SU-DHL-6 (cell line): ENCODE results near the gene B4GALNT4.
"Not testable (repeated sequence)": the region's sequence is repeated elsewhere in the genome, so short reads cannot be mapped to it uniquely, and the experiment has no call there.

Experiments
- H2AFZ ChIP-seq: fragments of 200-600 bp; sonication (generic); 2 replicates; pipeline ENCODE4 v1.6.1; 2014; ENCODE audit warnings: low read depth, mild to moderate bottlenecking, moderate library complexity, mixed read lengths, antibody characterized with exemption, low read length; ENCODE audit not compliant: severe bottlenecking
- H3F3A ChIP-seq: fragments of 200-600 bp; shearing (Covaris generic); 2 replicates; pipeline ENCODE4 v1.6.0; 2016; ENCODE audit warnings: antibody characterized with exemption, mild to moderate bottlenecking; ENCODE audit not compliant: insufficient read depth
- H3K27ac ChIP-seq: fragments of 200-600 bp; sonication (generic); 2 replicates; pipeline ENCODE4 v1.5.1; 2016; ENCODE audit warnings: low read depth, mild to moderate bottlenecking, low read length, moderate library complexity, mixed read lengths
- H3K27me3 ChIP-seq: fragments of 200-600 bp; sonication (generic), shearing (Covaris generic); 2 replicates; pipeline ENCODE4 v1.6.0; 2014; ENCODE audit warnings: mild to moderate bottlenecking, low read length
- H3K36me3 ChIP-seq: fragments of 200-600 bp; sonication (generic); 2 replicates; pipeline ENCODE4 v1.6.1; 2014; ENCODE audit warnings: mild to moderate bottlenecking, low read length, mixed read lengths
- H3K4me2 ChIP-seq: fragments of 300-600, 200-600 bp; shearing (Covaris generic), sonication (generic); 2 replicates; pipeline ENCODE4 v1.6.0; 2014; ENCODE audit warnings: low read length, low read depth, mild to moderate bottlenecking; ENCODE audit not compliant: poor library complexity, severe bottlenecking
- H3K4me3 ChIP-seq: fragments of 200-600 bp; sonication (generic); 2 replicates; pipeline ENCODE4 v1.5.1; 2014; ENCODE audit warnings: antibody characterized with exemption, low read length, mild to moderate bottlenecking, mixed read lengths; ENCODE audit not compliant: insufficient read depth, poor library complexity, severe bottlenecking
- H3K79me2 ChIP-seq: fragments of 200-600 bp; sonication (generic); 2 replicates; pipeline ENCODE4 v1.6.1; 2014; ENCODE audit warnings: mild to moderate bottlenecking, low read length, moderate library complexity; ENCODE audit not compliant: insufficient read depth
- H3K9ac ChIP-seq: fragments of 200-600 bp; sonication (generic); 2 replicates; pipeline ENCODE4 v1.7.0; 2014; ENCODE audit warnings: mild to moderate bottlenecking, low read length
- H3K9me2 ChIP-seq: fragments of 200-600 bp; sonication (generic); replicated peaks from 2 replicates; pipeline ENCODE4 v1.6.1; 2014; ENCODE audit warnings: low read length; ENCODE audit not compliant: insufficient read depth
- H3K9me3 ChIP-seq: fragments of 200-600 bp; sonication (generic); 2 replicates; pipeline ENCODE4 v1.6.1; 2014; ENCODE audit warnings: low read length, mixed read lengths; ENCODE audit not compliant: insufficient read depth
- H4K20me1 ChIP-seq: fragments of 200-600 bp; sonication (generic); 2 replicates; pipeline ENCODE4 v1.6.1; 2014; ENCODE audit warnings: low read depth, mild to moderate bottlenecking, antibody characterized with exemption, low read length, moderate library complexity, mixed read lengths
- EZH2phosphoT487 ChIP-seq: fragments of 200-600 bp; sonication (generic), shearing (Covaris generic); conservative IDR thresholded peaks from 2 replicates; pipeline ENCODE4 v1.6.1; 2018; ENCODE audit warnings: mild to moderate bottlenecking, antibody characterized with exemption, low read length, moderate library complexity, mixed read lengths
- TF ChIP-seq, protein P1 (sequence below): fragments of 200-600 bp; sonication (generic); IDR thresholded peaks from one replicate; pipeline ENCODE4 v1.5.1; 2017; ENCODE audit warnings: antibody characterized with exemption, mild to moderate bottlenecking, low read length, moderate library complexity; ENCODE audit not compliant: insufficient read depth, poor library complexity, severe bottlenecking

The B4GALNT4 gene

GRCh38 chr11:327581-327923 lies 41.7 kb upstream of the B4GALNT4 start:
- H2AFZ ChIP-seq, result peak overlapping the region; percentile 60
- H3F3A ChIP-seq, result peaks cover 25% of the 10 kb centered on the region
- H3K27me3 ChIP-seq, result no peaks in the 10 kb centered on the region
- peak overlapping the region; percentile 43 for H3K4me2 ChIP-seq
- peak overlapping the region; percentile 84 for H3K27ac ChIP-seq
- H3K9me3 ChIP-seq, result no peaks in the 10 kb centered on the region
- H4K20me1 ChIP-seq, result no peaks in the 10 kb centered on the region
- H3K9ac ChIP-seq, result peak overlapping the region; percentile 51
- H3K4me3 ChIP-seq, result no peak overlapping the region
- no peaks in the 10 kb centered on the region for H3K79me2 ChIP-seq
- no peak for TF ChIP-seq EZH2phosphoT487
- TF ChIP-seq, protein P1, sequence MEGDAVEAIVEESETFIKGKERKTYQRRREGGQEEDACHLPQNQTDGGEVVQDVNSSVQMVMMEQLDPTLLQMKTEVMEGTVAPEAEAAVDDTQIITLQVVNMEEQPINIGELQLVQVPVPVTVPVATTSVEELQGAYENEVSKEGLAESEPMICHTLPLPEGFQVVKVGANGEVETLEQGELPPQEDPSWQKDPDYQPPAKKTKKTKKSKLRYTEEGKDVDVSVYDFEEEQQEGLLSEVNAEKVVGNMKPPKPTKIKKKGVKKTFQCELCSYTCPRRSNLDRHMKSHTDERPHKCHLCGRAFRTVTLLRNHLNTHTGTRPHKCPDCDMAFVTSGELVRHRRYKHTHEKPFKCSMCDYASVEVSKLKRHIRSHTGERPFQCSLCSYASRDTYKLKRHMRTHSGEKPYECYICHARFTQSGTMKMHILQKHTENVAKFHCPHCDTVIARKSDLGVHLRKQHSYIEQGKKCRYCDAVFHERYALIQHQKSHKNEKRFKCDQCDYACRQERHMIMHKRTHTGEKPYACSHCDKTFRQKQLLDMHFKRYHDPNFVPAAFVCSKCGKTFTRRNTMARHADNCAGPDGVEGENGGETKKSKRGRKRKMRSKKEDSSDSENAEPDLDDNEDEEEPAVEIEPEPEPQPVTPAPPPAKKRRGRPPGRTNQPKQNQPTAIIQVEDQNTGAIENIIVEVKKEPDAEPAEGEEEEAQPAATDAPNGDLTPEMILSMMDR, result no peak
- H3K9me2 ChIP-seq, result no peaks in the 10 kb centered on the region
- H3K36me3 ChIP-seq, result no peaks in the 10 kb centered on the region

GRCh38 chr11:328012-328411 lies 41.3 kb upstream of the B4GALNT4 start:
- H3K4me3 ChIP-seq, result no peak overlapping the region
- no peak for TF ChIP-seq EZH2phosphoT487
- TF ChIP-seq, protein P1, result no peak
- H2AFZ ChIP-seq, result no peak overlapping the region
- no peak overlapping the region for H3K9ac ChIP-seq
- no peaks in the 10 kb centered on the region for H3K36me3 ChIP-seq
- H3K9me3 ChIP-seq, result no peaks in the 10 kb centered on the region
- peaks cover 25% of the 10 kb centered on the region for H3F3A ChIP-seq
- no peaks in the 10 kb centered on the region for H4K20me1 ChIP-seq
- no peaks in the 10 kb centered on the region for H3K27me3 ChIP-seq
- H3K79me2 ChIP-seq, result no peaks in the 10 kb centered on the region
- H3K4me2 ChIP-seq, result no peak overlapping the region
- H3K27ac ChIP-seq, result peak overlapping the region; percentile 61; the same call in 1 of the 2 replicates
- H3K9me2 ChIP-seq, result no peaks in the 10 kb centered on the region

- H3K9me3 ChIP-seq, H2AFZ ChIP-seq, H3K9me2 ChIP-seq, H3K27me3 ChIP-seq, H3K9ac ChIP-seq, H4K20me1 ChIP-seq, H3K79me2 ChIP-seq, H3K4me3 ChIP-seq, H3K36me3 ChIP-seq: not testable (repeated sequence)
- H3F3A ChIP-seq, result peaks cover 25% of the 10 kb centered on the region
- peak overlapping the region; percentile 61 for H3K27ac ChIP-seq
- peak overlapping the region; percentile 30 for H3K4me2 ChIP-seq
Measured at GRCh38 chr11:328516-329100, 40.7 kb upstream of the B4GALNT4 start.

- Histone ChIP-seq H2AFZ (no peak overlapping the region), H3K9me2 (no peaks in the 10 kb centered on the region), H3K27me3 (no peaks in the 10 kb centered on the region), H3K4me3 (no peak overlapping the region), H4K20me1 (no peaks in the 10 kb centered on the region), H3F3A (peaks cover 25% of the 10 kb centered on the region), H3K36me3 (no peaks in the 10 kb centered on the region), H3K9ac (peak overlapping the region; percentile 7), H3K27ac (peak overlapping the region; percentile 61), H3K9me3 (no peaks in the 10 kb centered on the region), H3K79me2 (no peaks in the 10 kb centered on the region), H3K4me2 (peak overlapping the region; percentile 30)
- no peak for TF ChIP-seq EZH2phosphoT487
- TF ChIP-seq, protein P1, result no peak
Measured at GRCh38 chr11:329886-330253, 39.4 kb upstream of the B4GALNT4 start.
